ENCODE measurements around the gene DECR2. TPM values are rescaled to one million over a fixed set of nuclear protein-coding genes. Genes with fewer than 3 reads are reported as not detected.

The DECR2 gene
- total and polyA plus RNA-seq, 9 of the 15 experiments (the other 6 are each of a cell fraction or from before 2014, with no cell fraction given) = 1.0 to 31.9 (median 10.3) TPM

GRCh38 chr16:426115-426905, 24.6 kb downstream of the DECR2 start (continued):
- TF ChIP-seq ZBTB7A (IDR thresholded peaks at IDR 0.05; ENCODE audit: borderline replicate concordance, control insufficient read depth, low read depth, low read length) (0 out of 2 replicates have a peak, but pooled peaks have one; percentile 12), SMARCA5 (IDR thresholded peaks at IDR 0.05) (no peak), L3MBTL2 (IDR thresholded peaks at IDR 0.05) (peak; percentile 68; the same call in 1 of the 2 replicates), ZNF282 (CRISPR knock-in tag; IDR thresholded peaks at IDR 0.05) (no peak), E2F6 (IDR thresholded peaks at IDR 0.05; ENCODE audit: borderline replicate concordance in 1 of 2, extremely low read depth in 1 of 2, insufficient read depth in 1 of 2, insufficient read length in 1 of 2, low read depth in 1 of 2, low read length in 1 of 2, poor library complexity in 1 of 2, severe bottlenecking in 1 of 2) (peak; percentile 32 to 68), YY1 (IDR thresholded peaks at IDR 0.05; ENCODE audit: borderline replicate concordance in 1 of 3, control insufficient read depth in 1 of 3, extremely low read depth in 1 of 3, insufficient read depth in 3 of 3, insufficient read length in 1 of 3, insufficient replicate concordance in 2 of 3, low read depth in 1 of 3, low read length in 2 of 3) (peak in 1 of 3 experiments; percentile 3), CREB1 (IDR thresholded peaks at IDR 0.05) (no peak), CREB1 (CRISPR knock-in tag; IDR thresholded peaks at IDR 0.05) (peak; percentile 10; the same call in 1 of the 2 replicates), ZFX (CRISPR knock-in tag; IDR thresholded peaks at IDR 0.05) (peak; percentile 25), U2AF1 (optimal IDR thresholded peaks at IDR 0.05; ENCODE audit: low read depth, low read length) (no peak), ETV1 (tag; conservative IDR thresholded peaks at IDR 0.05; ENCODE audit: low read depth) (no peak), BRCA1 (IDR thresholded peaks at IDR 0.05) (no peak), BRCA1 (CRISPR knock-in tag; IDR thresholded peaks at IDR 0.05) (0 out of 2 replicates have a peak, but pooled peaks have one; percentile 51), SAP30 (IDR thresholded peaks at IDR 0.05; ENCODE audit: borderline replicate concordance, insufficient read depth, low read depth, low read length, poor library complexity, severe bottlenecking) (peak; percentile 21), BCL6 (CRISPR knock-in tag; IDR thresholded peaks at IDR 0.05) (no peak), AFF1 (IDR thresholded peaks at IDR 0.05; ENCODE audit: low read depth in 1 of 2, partially characterized antibody in 2 of 2) (no peak), MYNN (IDR thresholded peaks at IDR 0.05) (no peak), MYNN (CRISPR knock-in tag; IDR thresholded peaks at IDR 0.05) (no peak)
- TF ChIP-seq, protein P1, sequence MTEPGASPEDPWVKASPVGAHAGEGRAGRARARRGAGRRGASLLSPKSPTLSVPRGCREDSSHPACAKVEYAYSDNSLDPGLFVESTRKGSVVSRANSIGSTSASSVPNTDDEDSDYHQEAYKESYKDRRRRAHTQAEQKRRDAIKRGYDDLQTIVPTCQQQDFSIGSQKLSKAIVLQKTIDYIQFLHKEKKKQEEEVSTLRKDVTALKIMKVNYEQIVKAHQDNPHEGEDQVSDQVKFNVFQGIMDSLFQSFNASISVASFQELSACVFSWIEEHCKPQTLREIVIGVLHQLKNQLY (CRISPR knock-in tag; conservative IDR thresholded peaks at IDR 0.05) = no peak

Data from K562 (cell line).